ENCODE results near the gene NFASC. TPM values are rescaled to one million over a fixed set of nuclear protein-coding genes. Genes with fewer than 3 reads are reported as not detected.

Gene NFASC
- total RNA-seq, 2 donors from 2014 or later, result 0.21 to 0.65 TPM

GRCh38 chr1:204920511-204920910, 49.8 kb downstream of the NFASC start:
- ATAC-seq (replicated peaks), result no peak
- no peak overlapping the region for H3K4me3 Mint-ChIP-seq

GRCh38 chr1:204920967-204921366, 50.3 kb downstream of the NFASC start:
- no peaks in the 10 kb centered on the region for H3K36me3 Mint-ChIP-seq (ENCODE audit: low read depth)
- no peak overlapping the region for H3K4me3 Mint-ChIP-seq
- no peaks in the 10 kb centered on the region for H3K4me1 Mint-ChIP-seq
- no peak for ATAC-seq (replicated peaks)
- H3K27me3 Mint-ChIP-seq, result peaks cover 18% of the 10 kb centered on the region
- H3K27ac Mint-ChIP-seq, result no peak overlapping the region
- H3K9me3 Mint-ChIP-seq, result no peaks in the 10 kb centered on the region

More at GRCh38 chr1:204920511-204920910, 49.8 kb downstream of the NFASC start:
- no peak overlapping the region for H3K27ac Mint-ChIP-seq
- H3K4me1 Mint-ChIP-seq, result no peaks in the 10 kb centered on the region
- no peaks in the 10 kb centered on the region for H3K9me3 Mint-ChIP-seq
- peaks cover 15% of the 10 kb centered on the region for H3K27me3 Mint-ChIP-seq
- H3K36me3 Mint-ChIP-seq (ENCODE audit: low read depth), result no peaks in the 10 kb centered on the region

GRCh38 chr1:204921855-204922516, 51.3 kb downstream of the NFASC start:
- Mint-ChIP-seq H3K9me3 (no peaks in the 10 kb centered on the region), H3K36me3 (ENCODE audit: low read depth) (no peaks in the 10 kb centered on the region), H3K27ac (no peak overlapping the region), H3K27me3 (peaks cover 16% of the 10 kb centered on the region), H3K4me3 (no peak overlapping the region), H3K4me1 (no peaks in the 10 kb centered on the region)
- no peak for ATAC-seq (replicated peaks)

GRCh38 chr1:204923201-204923600, 52.5 kb downstream of the NFASC start:
- no peak for ATAC-seq (replicated peaks)
- Mint-ChIP-seq H3K27ac (no peak overlapping the region), H3K4me1 (no peaks in the 10 kb centered on the region), H3K27me3 (peaks cover 19% of the 10 kb centered on the region), H3K4me3 (no peak overlapping the region), H3K9me3 (no peaks in the 10 kb centered on the region), H3K36me3 (ENCODE audit: low read depth) (no peaks in the 10 kb centered on the region)

DNA sequence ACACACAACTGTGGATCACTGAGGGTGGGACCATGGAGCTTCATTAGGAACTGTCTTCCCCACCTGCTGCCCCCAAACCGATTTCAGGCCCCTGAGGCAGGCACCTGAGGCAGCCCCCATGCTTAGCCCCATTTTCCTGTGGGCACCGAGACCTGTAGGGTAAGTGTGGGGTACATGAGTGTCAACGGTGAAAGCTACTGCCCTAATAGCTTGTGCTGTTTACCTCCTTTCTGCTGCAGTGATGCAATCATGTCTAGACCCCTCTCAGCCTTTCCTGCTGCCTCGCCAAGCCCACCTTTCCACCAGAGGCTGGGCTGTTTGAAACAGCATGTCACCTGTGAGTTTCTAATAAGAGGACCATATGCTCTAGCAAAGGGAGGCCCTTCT, 53.0 kb downstream of the NFASC start:
- Mint-ChIP-seq H3K27me3 (peaks cover 19% of the 10 kb centered on the region), H3K9me3 (no peaks in the 10 kb centered on the region), H3K27ac (no peak overlapping the region), H3K4me3 (no peak overlapping the region), H3K36me3 (ENCODE audit: low read depth) (no peaks in the 10 kb centered on the region), H3K4me1 (no peaks in the 10 kb centered on the region)
- ATAC-seq (replicated peaks), result no peak

DNA sequence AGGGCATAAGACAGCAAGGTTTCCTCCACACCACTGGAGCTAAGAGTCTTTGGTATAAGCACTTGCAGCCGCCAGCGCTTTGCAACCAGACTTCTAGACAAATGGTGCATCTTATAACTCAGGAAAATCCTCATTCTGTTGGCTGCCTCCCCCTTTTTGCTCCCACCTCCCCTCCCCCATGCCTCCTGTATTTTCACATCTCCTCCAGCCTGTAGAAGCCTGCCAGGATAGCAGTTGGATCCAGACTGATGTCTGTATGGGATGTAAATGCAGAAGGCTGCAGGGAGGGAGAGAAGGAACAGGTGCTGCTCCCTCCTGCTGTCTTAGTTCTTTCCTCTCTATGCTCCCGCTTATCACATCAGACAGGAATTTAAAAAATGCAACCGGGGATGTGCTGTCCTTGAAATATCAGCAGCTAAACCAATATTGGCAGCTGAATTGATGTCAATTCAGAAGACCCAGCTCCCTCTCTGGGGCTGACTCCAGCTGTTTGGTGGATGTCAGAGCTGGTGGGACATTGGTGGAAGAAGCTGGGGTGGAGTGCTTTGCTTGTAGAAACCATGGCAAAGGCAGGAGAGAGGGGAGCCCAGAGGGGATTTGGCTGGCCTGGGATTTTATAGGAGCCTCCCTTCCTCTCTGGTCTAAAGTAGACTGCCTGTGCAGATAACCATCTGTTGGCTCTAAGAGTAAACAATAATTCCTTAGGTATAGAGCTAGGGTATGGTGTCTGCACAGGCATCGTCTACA, 53.5 kb downstream of the NFASC start:
- H3K4me3 Mint-ChIP-seq, result no peak overlapping the region
- no peaks in the 10 kb centered on the region for H3K36me3 Mint-ChIP-seq (ENCODE audit: low read depth)
- H3K9me3 Mint-ChIP-seq, result no peaks in the 10 kb centered on the region
- H3K27ac Mint-ChIP-seq, result no peak overlapping the region
- H3K4me1 Mint-ChIP-seq, result no peaks in the 10 kb centered on the region
- peaks cover 19% of the 10 kb centered on the region for H3K27me3 Mint-ChIP-seq
- no peak for ATAC-seq (replicated peaks)

- Mint-ChIP-seq H3K4me3 (no peak overlapping the region), H3K4me1 (no peaks in the 10 kb centered on the region), H3K27ac (no peak overlapping the region), H3K27me3 (peaks cover 19% of the 10 kb centered on the region), H3K9me3 (no peaks in the 10 kb centered on the region), H3K36me3 (ENCODE audit: low read depth) (no peaks in the 10 kb centered on the region)
- no peak for ATAC-seq (replicated peaks)
Measured at GRCh38 chr1:204925701-204926100, 55.0 kb downstream of the NFASC start.

GRCh38 chr1:204927673-204928641, 57.3 kb downstream of the NFASC start:
- Mint-ChIP-seq H3K9me3 (no peaks in the 10 kb centered on the region), H3K36me3 (ENCODE audit: low read depth) (no peaks in the 10 kb centered on the region), H3K4me3 (no peak overlapping the region), H3K27me3 (peaks cover 14% of the 10 kb centered on the region), H3K27ac (no peak overlapping the region), H3K4me1 (no peaks in the 10 kb centered on the region)
- no peak for ATAC-seq (replicated peaks)

- H3K4me3 Mint-ChIP-seq, result no peak overlapping the region
- peaks cover 11% of the 10 kb centered on the region for H3K27me3 Mint-ChIP-seq
- ATAC-seq (replicated peaks), result no peak
- no peaks in the 10 kb centered on the region for H3K9me3 Mint-ChIP-seq
- no peaks in the 10 kb centered on the region for H3K4me1 Mint-ChIP-seq
- H3K36me3 Mint-ChIP-seq (ENCODE audit: low read depth), result no peaks in the 10 kb centered on the region
- H3K27ac Mint-ChIP-seq, result no peak overlapping the region
Measured at GRCh38 chr1:204928671-204929486, 58.2 kb downstream of the NFASC start.

DNA sequence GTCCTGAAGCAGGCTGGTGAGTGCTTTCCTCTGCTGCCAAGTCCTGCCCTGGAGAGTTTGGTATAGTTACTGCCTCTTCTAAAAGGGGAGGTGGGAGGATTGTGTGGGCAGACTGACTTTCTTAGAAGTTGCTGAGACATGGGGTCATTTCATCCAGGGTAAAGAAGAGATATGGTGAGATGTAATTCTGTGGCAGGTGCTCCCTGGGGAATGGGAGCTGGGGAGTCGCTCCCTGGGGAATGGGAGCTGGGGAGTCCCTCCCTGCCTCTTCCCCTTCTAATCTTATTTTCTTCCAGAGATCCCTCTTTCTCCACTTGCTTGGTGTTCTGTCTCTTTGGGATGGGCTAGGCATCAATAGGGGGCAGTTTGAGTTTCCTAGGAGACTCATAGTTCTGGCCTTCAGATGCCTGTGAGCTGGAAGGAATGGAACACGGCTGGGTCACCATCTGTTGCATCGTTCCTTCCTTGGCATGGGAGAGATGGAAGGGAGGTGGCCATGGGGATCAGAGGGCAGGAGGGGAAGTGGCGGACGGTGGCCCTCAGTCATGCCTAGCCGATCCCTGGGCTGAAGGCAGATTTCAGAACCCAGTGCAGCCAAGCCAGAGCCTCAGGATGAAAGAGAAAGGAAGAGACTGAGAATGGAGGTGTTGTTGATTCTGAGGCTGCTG, 59.0 kb downstream of the NFASC start:
- Mint-ChIP-seq H3K27me3 (peaks cover 8% of the 10 kb centered on the region), H3K4me3 (no peak overlapping the region), H3K9me3 (no peaks in the 10 kb centered on the region), H3K36me3 (ENCODE audit: low read depth) (no peaks in the 10 kb centered on the region), H3K27ac (no peak overlapping the region), H3K4me1 (no peaks in the 10 kb centered on the region)
- ATAC-seq (replicated peaks), result no peak

GRCh38 chr1:204930155-204930523, 59.5 kb downstream of the NFASC start:
- Mint-ChIP-seq H3K27ac (no peak overlapping the region), H3K36me3 (ENCODE audit: low read depth) (no peaks in the 10 kb centered on the region), H3K4me3 (no peak overlapping the region), H3K27me3 (peaks cover 8% of the 10 kb centered on the region), H3K4me1 (no peaks in the 10 kb centered on the region), H3K9me3 (no peaks in the 10 kb centered on the region)
- ATAC-seq (replicated peaks), result no peak

- no peak overlapping the region for H3K27ac Mint-ChIP-seq
- no peak for ATAC-seq (replicated peaks)
- no peaks in the 10 kb centered on the region for H3K36me3 Mint-ChIP-seq (ENCODE audit: low read depth)
- no peak overlapping the region for H3K4me3 Mint-ChIP-seq
- H3K4me1 Mint-ChIP-seq, result no peaks in the 10 kb centered on the region
- no peaks in the 10 kb centered on the region for H3K9me3 Mint-ChIP-seq
- H3K27me3 Mint-ChIP-seq, result peaks cover 4% of the 10 kb centered on the region
Measured at GRCh38 chr1:204931313-204931712, 60.7 kb downstream of the NFASC start.

GRCh38 chr1:204931768-204932572, 61.3 kb downstream of the NFASC start:
- Mint-ChIP-seq H3K27ac (no peak overlapping the region), H3K4me3 (no peak overlapping the region), H3K27me3 (peaks cover 7% of the 10 kb centered on the region), H3K36me3 (ENCODE audit: low read depth) (no peaks in the 10 kb centered on the region), H3K4me1 (no peaks in the 10 kb centered on the region), H3K9me3 (peaks cover 3% of the 10 kb centered on the region)
- ATAC-seq (replicated peaks), result no peak
